ENCODE measurements around the gene SPECC1. TPM values are rescaled to one million over a fixed set of nuclear protein-coding genes. Genes with fewer than 3 reads are reported as not detected.

The SPECC1 gene
- total RNA-seq, 1 experiment from 2014 or later: 43.5 TPM

- H3K4me2 ChIP-seq (ENCODE audit: low read length): no peak overlapping the region
- peaks cover 0 to 4% of the 10 kb centered on the region in 2 experiments; a peak in 1 of 4 replicates for H3K4me1 ChIP-seq (ENCODE audit: control insufficient read depth in 1 of 2, insufficient read depth in 2 of 2, low read length in 2 of 2)
- BruUV-seq (replicated peaks): no TSS peak
- H3K4me3 ChIP-seq (replicated peaks in 1 of 2; ENCODE audit: low read depth in 1 of 2, low read length in 2 of 2): no peak overlapping the region
- H3K79me2 ChIP-seq (ENCODE audit: insufficient read depth, low read length): no peaks in the 10 kb centered on the region; the same call in 1 of the 2 replicates
- POLR2A ChIA-PET: no interaction called here
- H3K9me3 ChIP-seq (ENCODE audit: control insufficient read depth in 1 of 2, insufficient read depth in 1 of 2, low read depth in 1 of 2, low read length in 2 of 2): no peaks in the 10 kb centered on the region
- DNase-seq (ENCODE audit: low read depth, low spot score) (no peak), ATAC-seq (no peak)
- H2AFZ ChIP-seq (ENCODE audit: low read depth, low read length, poor library complexity, severe bottlenecking): no peak overlapping the region
- H3K9me2 ChIP-seq (ENCODE audit: insufficient read depth): no peaks in the 10 kb centered on the region
- H4K20me1 ChIP-seq (ENCODE audit: insufficient read depth): no peaks in the 10 kb centered on the region; the same call in 1 of the 2 replicates
- H3K27ac ChIP-seq (ENCODE audit: low read depth, low read length): no peak overlapping the region
- TF ChIP-seq, protein P1, sequence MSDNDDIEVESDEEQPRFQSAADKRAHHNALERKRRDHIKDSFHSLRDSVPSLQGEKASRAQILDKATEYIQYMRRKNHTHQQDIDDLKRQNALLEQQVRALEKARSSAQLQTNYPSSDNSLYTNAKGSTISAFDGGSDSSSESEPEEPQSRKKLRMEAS (IDR thresholded peaks at IDR 0.05): no peak
- TF ChIP-seq YY1 (IDR thresholded peaks at IDR 0.05; ENCODE audit: extremely low read depth, insufficient replicate concordance, low read depth, low read length) (no peak), TCF7L2 (IDR thresholded peaks at IDR 0.05; ENCODE audit: borderline replicate concordance, extremely low read depth, insufficient read depth, insufficient read length) (no peak), SRF (IDR thresholded peaks at IDR 0.05; ENCODE audit: low read depth) (no peak), POLR2AphosphoS5 (IDR thresholded peaks at IDR 0.05; ENCODE audit: low read depth, low read length) (no peak), ZNF274 (IDR thresholded peaks at IDR 0.05; ENCODE audit: low read depth, low read length) (no peak), CBX3 (IDR thresholded peaks at IDR 0.05; ENCODE audit: low read depth) (no peak), EZH2phosphoT487 (IDR thresholded peaks at IDR 0.05; ENCODE audit: borderline replicate concordance) (no peak), SIN3A (IDR thresholded peaks at IDR 0.05; ENCODE audit: low read depth) (no peak), FOSL1 (IDR thresholded peaks at IDR 0.05; ENCODE audit: low read depth) (no peak), JUND (IDR thresholded peaks at IDR 0.05) (no peak), SP1 (IDR thresholded peaks at IDR 0.05; ENCODE audit: low read depth) (no peak), CTCF (IDR thresholded peaks at IDR 0.05 in 2 of 3, conservative IDR thresholded peaks at IDR 0.05 in 1 of 3; ENCODE audit: borderline replicate concordance in 1 of 3, insufficient read depth in 1 of 3, low read depth in 2 of 3, low read length in 2 of 3) (no peak), ELF1 (IDR thresholded peaks at IDR 0.05; ENCODE audit: borderline replicate concordance, low read depth) (no peak), RAD21 (IDR thresholded peaks at IDR 0.05; ENCODE audit: low read depth) (no peak)
- TF ChIP-seq, protein P2, sequence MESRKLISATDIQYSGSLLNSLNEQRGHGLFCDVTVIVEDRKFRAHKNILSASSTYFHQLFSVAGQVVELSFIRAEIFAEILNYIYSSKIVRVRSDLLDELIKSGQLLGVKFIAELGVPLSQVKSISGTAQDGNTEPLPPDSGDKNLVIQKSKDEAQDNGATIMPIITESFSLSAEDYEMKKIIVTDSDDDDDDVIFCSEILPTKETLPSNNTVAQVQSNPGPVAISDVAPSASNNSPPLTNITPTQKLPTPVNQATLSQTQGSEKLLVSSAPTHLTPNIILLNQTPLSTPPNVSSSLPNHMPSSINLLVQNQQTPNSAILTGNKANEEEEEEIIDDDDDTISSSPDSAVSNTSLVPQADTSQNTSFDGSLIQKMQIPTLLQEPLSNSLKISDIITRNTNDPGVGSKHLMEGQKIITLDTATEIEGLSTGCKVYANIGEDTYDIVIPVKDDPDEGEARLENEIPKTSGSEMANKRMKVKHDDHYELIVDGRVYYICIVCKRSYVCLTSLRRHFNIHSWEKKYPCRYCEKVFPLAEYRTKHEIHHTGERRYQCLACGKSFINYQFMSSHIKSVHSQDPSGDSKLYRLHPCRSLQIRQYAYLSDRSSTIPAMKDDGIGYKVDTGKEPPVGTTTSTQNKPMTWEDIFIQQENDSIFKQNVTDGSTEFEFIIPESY (IDR thresholded peaks at IDR 0.05; ENCODE audit: extremely low read depth, insufficient replicate concordance, low read length): no peak
- TF ChIP-seq, protein P3, sequence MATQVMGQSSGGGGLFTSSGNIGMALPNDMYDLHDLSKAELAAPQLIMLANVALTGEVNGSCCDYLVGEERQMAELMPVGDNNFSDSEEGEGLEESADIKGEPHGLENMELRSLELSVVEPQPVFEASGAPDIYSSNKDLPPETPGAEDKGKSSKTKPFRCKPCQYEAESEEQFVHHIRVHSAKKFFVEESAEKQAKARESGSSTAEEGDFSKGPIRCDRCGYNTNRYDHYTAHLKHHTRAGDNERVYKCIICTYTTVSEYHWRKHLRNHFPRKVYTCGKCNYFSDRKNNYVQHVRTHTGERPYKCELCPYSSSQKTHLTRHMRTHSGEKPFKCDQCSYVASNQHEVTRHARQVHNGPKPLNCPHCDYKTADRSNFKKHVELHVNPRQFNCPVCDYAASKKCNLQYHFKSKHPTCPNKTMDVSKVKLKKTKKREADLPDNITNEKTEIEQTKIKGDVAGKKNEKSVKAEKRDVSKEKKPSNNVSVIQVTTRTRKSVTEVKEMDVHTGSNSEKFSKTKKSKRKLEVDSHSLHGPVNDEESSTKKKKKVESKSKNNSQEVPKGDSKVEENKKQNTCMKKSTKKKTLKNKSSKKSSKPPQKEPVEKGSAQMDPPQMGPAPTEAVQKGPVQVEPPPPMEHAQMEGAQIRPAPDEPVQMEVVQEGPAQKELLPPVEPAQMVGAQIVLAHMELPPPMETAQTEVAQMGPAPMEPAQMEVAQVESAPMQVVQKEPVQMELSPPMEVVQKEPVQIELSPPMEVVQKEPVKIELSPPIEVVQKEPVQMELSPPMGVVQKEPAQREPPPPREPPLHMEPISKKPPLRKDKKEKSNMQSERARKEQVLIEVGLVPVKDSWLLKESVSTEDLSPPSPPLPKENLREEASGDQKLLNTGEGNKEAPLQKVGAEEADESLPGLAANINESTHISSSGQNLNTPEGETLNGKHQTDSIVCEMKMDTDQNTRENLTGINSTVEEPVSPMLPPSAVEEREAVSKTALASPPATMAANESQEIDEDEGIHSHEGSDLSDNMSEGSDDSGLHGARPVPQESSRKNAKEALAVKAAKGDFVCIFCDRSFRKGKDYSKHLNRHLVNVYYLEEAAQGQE (IDR thresholded peaks at IDR 0.05; ENCODE audit: low read depth): no peak
- intact Hi-C loops (cut with micrococcal nuclease): no loop called here
- CTCF ChIA-PET: no interaction called here
- H3K36me3 ChIP-seq (ENCODE audit: control insufficient read depth in 1 of 2, insufficient read depth in 2 of 2, low read length in 2 of 2): no peaks in the 10 kb centered on the region
- no peaks in the 10 kb centered on the region for H3K27me3 ChIP-seq (ENCODE audit: insufficient read depth, low read length)
- H3K9ac ChIP-seq (ENCODE audit: low read length): no peak overlapping the region
- RAD21 ChIA-PET (ENCODE audit: low non-redundant PET in 1 of 2, low total read pairs in 2 of 2, uncharacterized antibody in 2 of 2, unreplicated experiment in 2 of 2): no interaction called here
Observed at GRCh38 chr17:20203018-20203417, 193.9 kb downstream of the SPECC1 start.

Data from HCT116 (cell line).